Panc1 (cell line): ENCODE data around the gene PTGR3. TPM values are rescaled to one million over a fixed set of nuclear protein-coding genes. Genes with fewer than 3 reads are reported as not detected.

ENCODE experiments used
- ATAC-seq: fragments of 200-7000 bp; cut with Tn5 transposase; 2 replicates; pipeline ENCODE4 v1.9.1; 2020; ENCODE audit warnings: mild to moderate bottlenecking, moderate library complexity
- BruUV-seq: library from RNA; stranded (reverse); fragments of 400-500 nt; replicated peaks from 2 replicates; lab custom pipeline; 2021; lab: Mats Ljungman, UMichigan
- CTCF ChIA-PET: fragments of 300-600 bp; sonication (Branson Sonifier 250); formaldehyde crosslinking; loops from one replicate; lab custom pipeline; 2022; ENCODE audit warnings: antibody characterized with exemption; lab: Charles Lee
- POLR2A ChIA-PET: fragments of 300-600 bp; sonication (Branson Sonifier 250); formaldehyde crosslinking; loops from one replicate; lab custom pipeline; 2022; ENCODE audit warnings: antibody characterized with exemption; lab: Charles Lee
- DNase-seq: peaks from one replicate; pipeline ENCODE4 v3.0.0-alpha.2; 2010; ENCODE audit warnings: low read depth, low spot score
- H3K27ac ChIP-seq: 2 replicates; pipeline ENCODE4 v1.5.1; 2011; ENCODE audit warnings: mild to moderate bottlenecking, low read length, inconsistent platforms
- H3K27me3 ChIP-seq: fragments of 200-500 bp; sonication (Bioruptor generic); 2 replicates; pipeline ENCODE4 v1.6.0; 2014; ENCODE audit warnings: low read length, inconsistent platforms; ENCODE audit not compliant: control insufficient read depth, insufficient read depth
- H3K36me3 ChIP-seq: fragments of 200-500 bp; sonication (Bioruptor generic); 2 replicates; pipeline ENCODE4 v1.5.1; 2014; ENCODE audit warnings: inconsistent platforms, mild to moderate bottlenecking, low read length, moderate library complexity; ENCODE audit not compliant: control insufficient read depth, insufficient read depth
- H3K4me1 ChIP-seq: 2 replicates; pipeline ENCODE4 v1.5.1; 2011; ENCODE audit warnings: inconsistent platforms, mild to moderate bottlenecking, low read length, moderate library complexity; ENCODE audit not compliant: control insufficient read depth, insufficient read depth
- H3K4me3 ChIP-seq, 2 experiments: 2 replicates each; pipeline ENCODE4 v1.5.1; 2011 to 2012; ENCODE audit warnings: low read depth in 2 of 2, low read length in 2 of 2, mild to moderate bottlenecking in 2 of 2, inconsistent platforms in 1 of 2, moderate library complexity in 1 of 2
- H3K9me3 ChIP-seq: fragments of 200-500 bp; sonication (Bioruptor generic); 2 replicates; pipeline ENCODE4 v1.5.1; 2014; ENCODE audit warnings: low read depth, mild to moderate bottlenecking, inconsistent platforms, low read length, moderate library complexity; ENCODE audit not compliant: control insufficient read depth, insufficient read depth
- CTCF ChIP-seq: fragments of 450-650 bp; IDR thresholded peaks from 2 replicates; pipeline ENCODE4 v1.5.1; 2017; ENCODE audit warnings: mild to moderate bottlenecking
- POLR2AphosphoS5 ChIP-seq: IDR thresholded peaks from 2 replicates; pipeline ENCODE4 v1.6.1; 2012; ENCODE audit warnings: mild to moderate bottlenecking, low read depth, low read length, moderate library complexity
- REST ChIP-seq, 2 experiments: IDR thresholded peaks; 2 replicates each; pipeline ENCODE4 v1.6.1; 2011 to 2012; ENCODE audit warnings: low read depth in 2 of 2, control low read depth in 1 of 2, low read length in 1 of 2, mild to moderate bottlenecking in 1 of 2, moderate library complexity in 1 of 2; ENCODE audit not compliant: insufficient read depth in 1 of 2
- SIN3A ChIP-seq: IDR thresholded peaks from 2 replicates; pipeline ENCODE4 v1.6.1; 2012; ENCODE audit warnings: low read depth, mild to moderate bottlenecking, low read length, moderate library complexity, borderline replicate concordance; ENCODE audit not compliant: insufficient read depth
- TCF7L2 ChIP-seq: IDR thresholded peaks from 2 replicates; pipeline ENCODE4 v1.6.1; 2011; ENCODE audit warnings: mild to moderate bottlenecking, low read depth, low read length, inconsistent platforms
- in situ Hi-C: cut with HindIII; loops from 2 replicates; pipeline ENCODE4 v1.10.0; 2016; ENCODE audit warnings: low sequenced_read_pairs, low pct_unique_long_range_greater_than_20kb
- intact Hi-C: fragments of 100-400 bp; cut with micrococcal nuclease; formaldehyde crosslinking; loops from one replicate; pipeline ENCODE4 v1.10.0; 2022; ENCODE audit not compliant: unreplicated experiment
- total RNA-seq: library from RNA; stranded (reverse); gene quantifications from one replicate; pipeline ENCODE4 v1.2.1, GENCODE V29; 2021; ENCODE audit not compliant: unreplicated experiment

Gene PTGR3
- total RNA-seq, 1 experiment from 2014 or later, result 45.0 TPM

GRCh38 chr18:75192899-75193298, 16.0 kb downstream of the PTGR3 start:
- no peak overlapping the region for H3K4me3 ChIP-seq
- ChIA-PET POLR2A (no interaction called here), CTCF (no interaction called here)
- in situ Hi-C loops (no loop called here), intact Hi-C loops (no loop called here)
- TF ChIP-seq SIN3A (no peak), REST (IDR thresholded peaks at IDR 0.05; ENCODE audit: insufficient read depth in 1 of 2, low read depth in 2 of 2, low read length in 1 of 2) (no peak), TCF7L2 (no peak), POLR2AphosphoS5 (no peak), CTCF (no peak)
- ATAC-seq, result no peak
- DNase-seq, result no peak
- H3K9me3 ChIP-seq, result no peaks in the 10 kb centered on the region
- H3K27me3 ChIP-seq, result no peaks in the 10 kb centered on the region
- no TSS peak for BruUV-seq
- H3K4me1 ChIP-seq, result no peaks in the 10 kb centered on the region
- no peaks in the 10 kb centered on the region for H3K36me3 ChIP-seq
- no peak overlapping the region for H3K27ac ChIP-seq

DNA sequence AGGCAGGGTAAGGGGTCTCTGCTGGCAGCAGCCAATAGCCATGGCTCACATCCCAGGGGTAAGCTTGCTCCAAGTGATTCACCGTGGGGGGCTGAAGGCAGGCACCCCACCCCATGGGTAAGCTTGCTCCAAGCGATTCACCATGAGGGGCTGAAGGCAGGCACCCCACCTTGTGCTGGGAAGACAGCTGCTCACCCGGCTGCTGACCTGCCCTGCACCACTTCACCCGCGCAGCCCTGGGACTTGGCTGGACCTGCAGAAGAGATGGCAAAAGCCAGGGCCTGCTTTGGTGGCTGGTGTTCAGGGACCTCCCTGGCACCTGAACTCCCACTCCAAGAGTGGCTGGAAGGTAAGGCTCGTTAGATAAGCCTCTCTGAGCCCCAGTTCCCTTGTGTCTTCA, 19.2 kb downstream of the PTGR3 start:
- no TSS peak for BruUV-seq

More for the DNA sequence above, 19.2 kb downstream of the PTGR3 start:
- Histone ChIP-seq H3K4me1 (no peaks in the 10 kb centered on the region), H3K27ac (no peak overlapping the region), H3K27me3 (no peaks in the 10 kb centered on the region), H3K36me3 (no peaks in the 10 kb centered on the region), H3K9me3 (no peaks in the 10 kb centered on the region), H3K4me3 (no peak overlapping the region)
- intact Hi-C loops (no loop called here), in situ Hi-C loops (no loop called here)
- no peak for ATAC-seq
- ChIA-PET POLR2A (no interaction called here), CTCF (no interaction called here)
- DNase-seq, result no peak
- TF ChIP-seq SIN3A (no peak), POLR2AphosphoS5 (no peak), CTCF (no peak), REST (IDR thresholded peaks at IDR 0.05; ENCODE audit: insufficient read depth in 1 of 2, low read depth in 2 of 2, low read length in 1 of 2) (no peak), TCF7L2 (no peak)
